Measurements from ENCODE around the gene ZFP1. TPM values are rescaled to one million over a fixed set of nuclear protein-coding genes. Genes with fewer than 3 reads are reported as not detected.
"Not testable (repeated sequence)": the region's sequence is repeated elsewhere in the genome, so short reads cannot be mapped to it uniquely, and the experiment has no call there.

Gene ZFP1
- total and polyA plus RNA-seq, 2 of the 4 experiments (the other 2 are of a cell fraction): 3.8 to 16.0 TPM

DNA sequence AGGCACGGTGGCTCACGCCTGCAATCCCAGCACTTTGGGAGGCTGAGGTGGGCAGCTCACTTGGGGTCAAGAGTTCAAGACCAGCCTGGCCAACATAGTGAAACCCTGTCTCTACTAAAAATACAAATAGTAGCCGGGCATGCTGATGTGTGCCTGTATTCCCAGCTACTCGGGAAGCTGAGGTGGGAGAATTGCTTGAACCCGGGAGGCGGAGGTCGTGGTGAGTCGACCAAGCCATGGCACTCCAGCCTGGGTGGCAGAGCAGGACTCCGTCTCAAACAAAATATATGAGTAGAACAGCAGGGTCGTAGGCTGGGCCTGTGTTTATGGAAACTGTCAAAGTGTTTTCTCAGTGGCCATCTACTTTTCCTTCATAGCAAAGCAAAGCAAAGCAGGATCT is 63.0 kb downstream of the ZFP1 start:
- dilution Hi-C loops (cut with HindIII; ENCODE audit: low sequenced_read_pairs, unreplicated experiment); H3K23ac ChIP-seq (ENCODE audit: low read depth, low read length); H3K56ac ChIP-seq (ENCODE audit: extremely low read depth, insufficient read depth, low read length); H3K9me3 ChIP-seq (ENCODE audit: control insufficient read depth, insufficient read depth, low read length); H3K9me1 ChIP-seq (ENCODE audit: insufficient read depth, low read length); ATAC-seq (ENCODE audit: low read depth); BruUV-seq (replicated peaks); H3K4me3 ChIP-seq (ENCODE audit: insufficient read depth, low read depth, low read length); H3K14ac ChIP-seq (replicated peaks; ENCODE audit: low read depth, low read length); intact Hi-C loops (cut with micrococcal nuclease); H2AK9ac ChIP-seq (replicated peaks; ENCODE audit: low read depth, low read length, poor library complexity); H4K20me1 ChIP-seq (ENCODE audit: insufficient read depth, low read length); H3K27me3 ChIP-seq (ENCODE audit: control insufficient read depth, insufficient read depth, low read length); H2BK120ac ChIP-seq (ENCODE audit: low read depth, low read length); H2AFZ ChIP-seq (replicated peaks; ENCODE audit: low read length, poor library complexity); H4K91ac ChIP-seq (ENCODE audit: insufficient read depth, low read depth, low read length); DNase-seq; H3K4ac ChIP-seq (ENCODE audit: low read depth, low read length); H2BK5ac ChIP-seq (ENCODE audit: low read depth, low read length, poor library complexity, severe bottlenecking); CTCF ChIA-PET; H3K36me3 ChIP-seq (ENCODE audit: control insufficient read depth, insufficient read depth, low read length); H3K79me1 ChIP-seq (ENCODE audit: low read depth in 1 of 2, low read length in 2 of 2); H2AK5ac ChIP-seq (ENCODE audit: low read depth, low read length); H3K18ac ChIP-seq (ENCODE audit: low read depth, low read length); H3K9ac ChIP-seq (ENCODE audit: low read depth, low read length); POLR2A ChIA-PET (ENCODE audit: unreplicated experiment); H2BK20ac ChIP-seq (ENCODE audit: low read depth, low read length); H4K8ac ChIP-seq (ENCODE audit: low read depth in 2 of 2, low read length in 2 of 2); H3K4me1 ChIP-seq (ENCODE audit: control insufficient read depth, insufficient read depth, low read length); H2BK15ac ChIP-seq (ENCODE audit: low read depth, low read length); H3K4me2 ChIP-seq (ENCODE audit: low read depth, low read length); H4K5ac ChIP-seq (ENCODE audit: low read depth, low read length); H3K27ac ChIP-seq (ENCODE audit: insufficient read depth, low read length): not testable (repeated sequence)
- no CpG with 5 or more reads among the region's 10 CpGs for WGBS, 2 experiments (ENCODE audit: extremely low coverage in 2 of 2, insufficient read length in 1 of 2)
- in situ Hi-C loops (cut with MboI; ENCODE audit: low sequenced_read_pairs): loop anchor here (25.0 kb wide), 2 partner anchors 376 to 551 kb away; no protein-coding TSS in a partner anchor

All from IMR-90 (cell line).